SK-N-SH (cell line): ENCODE results near the gene CUBN. TPM values are rescaled to one million over a fixed set of nuclear protein-coding genes. Genes with fewer than 3 reads are reported as not detected.

Experiments
- CTCF ChIA-PET: fragments of 300-600, 350-600 bp; formaldehyde crosslinking; extraction: SDS; loops from one replicate; lab custom pipeline; 2021; lab: Yijun Ruan, JAX
- POLR2A ChIA-PET: fragments of 350-600 bp; sonication (Branson Sonifier 250); formaldehyde crosslinking; extraction: SDS; loops from one replicate; lab custom pipeline; 2020; ENCODE audit warnings: antibody characterized with exemption, inconsistent platforms; lab: Yijun Ruan, JAX
- DNase-seq: peaks from one replicate; pipeline ENCODE4 v3.0.0; 2012
- H2AFZ ChIP-seq: fragments of 200-600 bp; sonication (generic); 2 replicates; pipeline ENCODE4 v1.8.1; 2016; ENCODE audit warnings: antibody characterized with exemption, mild to moderate bottlenecking, low read depth
- H3F3A ChIP-seq: fragments of 200-600 bp; sonication (generic); replicated peaks from 2 replicates; pipeline ENCODE3; 2016; ENCODE audit warnings: antibody characterized with exemption, mild to moderate bottlenecking; ENCODE audit not compliant: insufficient read depth
- H3K27ac ChIP-seq, 2 experiments: fragments of 200-500 bp in 1 of 2; fragments of 200-600 bp in 1 of 2; sonication (Bioruptor generic) in 1 of 2; sonication (generic), shearing (Covaris generic) in 1 of 2; 2 replicates each; pipeline versions ENCODE4 v1.5.1 to v1.6.1; 2014 to 2016; ENCODE audit warnings: low read depth in 2 of 2, inconsistent platforms in 1 of 2, low read length in 1 of 2, mild to moderate bottlenecking in 1 of 2, mixed read lengths in 1 of 2
- H3K27me3 ChIP-seq: fragments of 200-600 bp; sonication (generic), shearing (Covaris generic); 2 replicates; pipeline ENCODE4 v1.6.1; 2016; ENCODE audit warnings: mixed run types; ENCODE audit not compliant: insufficient read depth
- H3K36me3 ChIP-seq, 2 experiments: fragments of 200-500 bp in 1 of 2; fragments of 200-600 bp in 1 of 2; sonication (Bioruptor generic) in 1 of 2; sonication (generic) in 1 of 2; replicated peaks in 1 of 2; 2 replicates each; pipeline versions ENCODE3 to v1.5.1; 2014 to 2016; ENCODE audit warnings: low read length in 1 of 2, mild to moderate bottlenecking in 1 of 2; ENCODE audit not compliant: insufficient read depth in 2 of 2, control insufficient read depth in 1 of 2
- H3K4me1 ChIP-seq, 2 experiments: fragments of 200-500 bp in 1 of 2; fragments of 200-600 bp in 1 of 2; sonication (Bioruptor generic) in 1 of 2; sonication (generic), shearing (Covaris generic) in 1 of 2; 2 replicates each; pipeline versions ENCODE4 v1.5.1 to v1.6.1; 2014 to 2016; ENCODE audit warnings: low read depth in 1 of 2, low read length in 1 of 2, mixed run types in 1 of 2; ENCODE audit not compliant: insufficient read depth in 2 of 2, control insufficient read depth in 1 of 2
- H3K4me2 ChIP-seq: fragments of 200-600 bp; sonication (generic), shearing (Covaris generic); 2 replicates; pipeline ENCODE4 v1.6.1; 2017; ENCODE audit warnings: mixed run types
- H3K4me3 ChIP-seq, 2 experiments: fragments of 200-500 bp in 1 of 2; fragments of 200-600 bp in 1 of 2; sonication (Bioruptor generic) in 1 of 2; sonication (generic), shearing (Covaris generic) in 1 of 2; 2 replicates each; pipeline versions ENCODE4 v1.5.1 to v1.8.1; 2014 to 2016; ENCODE audit warnings: low read depth in 2 of 2, inconsistent platforms in 1 of 2, low read length in 1 of 2, mild to moderate bottlenecking in 1 of 2, mixed read lengths in 1 of 2, moderate library complexity in 1 of 2
- H3K79me2 ChIP-seq: fragments of 200-600 bp; sonication (generic); 2 replicates; pipeline ENCODE4 v1.8.1; 2017; ENCODE audit warnings: mild to moderate bottlenecking; ENCODE audit not compliant: insufficient read depth
- H3K9ac ChIP-seq: fragments of 200-600 bp; sonication (generic); 2 replicates; pipeline ENCODE4 v1.6.1; 2017; ENCODE audit warnings: mixed run types
- H3K9me2 ChIP-seq: fragments of 200-600 bp; sonication (generic); 2 replicates; pipeline ENCODE4 v1.6.1; 2017; ENCODE audit warnings: mixed run types
- H3K9me3 ChIP-seq: fragments of 200-600 bp; sonication (generic); 2 replicates; pipeline ENCODE4 v1.6.1; 2017; ENCODE audit warnings: mixed run types, mild to moderate bottlenecking, moderate library complexity
- H4K20me1 ChIP-seq: fragments of 200-600 bp; sonication (generic); 2 replicates; pipeline ENCODE4 v1.6.1; 2017; ENCODE audit warnings: mild to moderate bottlenecking, mixed run types; ENCODE audit not compliant: insufficient read depth
- EZH2phosphoT487 ChIP-seq: fragments of 200-600 bp; sonication (generic); IDR thresholded peaks from 2 replicates; pipeline ENCODE4 v1.6.1; 2017; ENCODE audit warnings: low read depth, mixed run types, mild to moderate bottlenecking, antibody characterized with exemption, moderate library complexity, borderline replicate concordance
- GABPA ChIP-seq: IDR thresholded peaks from 2 replicates; pipeline ENCODE4 v1.4.0; 2012; ENCODE audit warnings: low read depth, mild to moderate bottlenecking
- ZBTB33 ChIP-seq: IDR thresholded peaks from 2 replicates; pipeline ENCODE4 v1.4.0; 2012; ENCODE audit warnings: low read depth, borderline replicate concordance
- WGBS: methylation state at CpG from one replicate; pipeline ENCODE4 v1.1.6; 2017; ENCODE audit warnings: low lambda C conversion rate; 5-methylcytosine and 5-hydroxymethylcytosine counted together
- polyA plus RNA-seq, 3 experiments: library from polyadenylated mRNA; depleted of rRNA; stranded (reverse); fragments of >200 nt; gene quantifications; 2 replicates each; pipeline ENCODE4 v1.2.3, GENCODE V29; 2012
- TF ChIP-seq, protein P1 (sequence below): fragments of 200-600 bp; sonication (generic); IDR thresholded peaks from 2 replicates; pipeline ENCODE4 v1.6.1; 2017; ENCODE audit warnings: antibody characterized with exemption, mild to moderate bottlenecking, moderate library complexity

Gene CUBN
- polyA plus RNA-seq, 1 of the 3 experiments (the other 2 are of a cell fraction) = 2.4 TPM

- Histone ChIP-seq H3K27ac (no peak overlapping the region), H3K9me2 (no peaks in the 10 kb centered on the region), H3K9me3 (no peaks in the 10 kb centered on the region), H3K4me2 (no peak overlapping the region), H3K27me3 (no peaks in the 10 kb centered on the region), H3K79me2 (no peaks in the 10 kb centered on the region), H3K9ac (no peak overlapping the region), H2AFZ (no peak overlapping the region), H3F3A (peaks cover 20% of the 10 kb centered on the region), H3K4me3 (no peak overlapping the region), H3K36me3 (no peaks in the 10 kb centered on the region), H3K4me1 (peaks cover 0 to 4% of the 10 kb centered on the region in 2 experiments; a peak in 2 of 4 replicates), H4K20me1 (no peaks in the 10 kb centered on the region)
- 90% methylated on average over 6 of the region's 6 CpGs for WGBS
- no peak for DNase-seq
- CTCF ChIA-PET = no interaction called here
- TF ChIP-seq ZBTB33 = no peak
- TF ChIP-seq, protein P1, sequence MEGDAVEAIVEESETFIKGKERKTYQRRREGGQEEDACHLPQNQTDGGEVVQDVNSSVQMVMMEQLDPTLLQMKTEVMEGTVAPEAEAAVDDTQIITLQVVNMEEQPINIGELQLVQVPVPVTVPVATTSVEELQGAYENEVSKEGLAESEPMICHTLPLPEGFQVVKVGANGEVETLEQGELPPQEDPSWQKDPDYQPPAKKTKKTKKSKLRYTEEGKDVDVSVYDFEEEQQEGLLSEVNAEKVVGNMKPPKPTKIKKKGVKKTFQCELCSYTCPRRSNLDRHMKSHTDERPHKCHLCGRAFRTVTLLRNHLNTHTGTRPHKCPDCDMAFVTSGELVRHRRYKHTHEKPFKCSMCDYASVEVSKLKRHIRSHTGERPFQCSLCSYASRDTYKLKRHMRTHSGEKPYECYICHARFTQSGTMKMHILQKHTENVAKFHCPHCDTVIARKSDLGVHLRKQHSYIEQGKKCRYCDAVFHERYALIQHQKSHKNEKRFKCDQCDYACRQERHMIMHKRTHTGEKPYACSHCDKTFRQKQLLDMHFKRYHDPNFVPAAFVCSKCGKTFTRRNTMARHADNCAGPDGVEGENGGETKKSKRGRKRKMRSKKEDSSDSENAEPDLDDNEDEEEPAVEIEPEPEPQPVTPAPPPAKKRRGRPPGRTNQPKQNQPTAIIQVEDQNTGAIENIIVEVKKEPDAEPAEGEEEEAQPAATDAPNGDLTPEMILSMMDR = peak; percentile 24; the same call in 1 of the 2 replicates
- TF ChIP-seq GABPA = no peak
- POLR2A ChIA-PET = no interaction called here
Measured at GRCh38 chr10:16916496-16916895, 213.1 kb downstream of the CUBN start.

DNA sequence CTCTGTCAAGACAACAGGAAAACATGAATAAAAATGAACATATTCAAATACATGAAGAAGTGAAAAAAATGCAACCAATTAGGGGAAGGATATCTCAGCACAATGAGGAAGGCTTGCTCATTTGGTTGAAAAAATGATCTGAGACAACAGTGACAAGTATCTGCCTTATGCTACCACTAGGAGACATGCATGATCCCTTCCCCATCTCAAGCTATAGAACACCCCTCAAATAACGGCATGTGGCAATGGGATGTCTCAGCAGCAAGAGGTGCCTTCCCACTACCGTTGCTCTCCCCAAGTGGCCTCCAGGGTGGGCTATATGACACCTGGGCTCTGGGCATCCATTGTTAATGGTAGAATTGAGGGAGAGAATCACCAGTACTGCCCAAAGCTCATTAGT is 214.3 kb downstream of the CUBN start:
- no peaks in the 10 kb centered on the region for H3K27me3 ChIP-seq
- peaks cover 1 to 4% of the 10 kb centered on the region in 2 experiments; a peak in 3 of 4 replicates for H3K4me1 ChIP-seq
- no peak overlapping the region for H3K9ac ChIP-seq
- no peak overlapping the region for H3K4me3 ChIP-seq
- peaks cover 20% of the 10 kb centered on the region for H3F3A ChIP-seq
- no peaks in the 10 kb centered on the region for H4K20me1 ChIP-seq
- no peak overlapping the region for H2AFZ ChIP-seq
- ChIA-PET CTCF (no interaction called here), POLR2A (no interaction called here)
- no peak overlapping the region for H3K27ac ChIP-seq
- TF ChIP-seq EZH2phosphoT487 = no peak
- TF ChIP-seq, protein P1 = 0 out of 2 replicates have a peak, but pooled peaks have one; percentile 8
- H3K4me2 ChIP-seq = no peak overlapping the region
- no peak for DNase-seq
- no peaks in the 10 kb centered on the region for H3K9me3 ChIP-seq
- WGBS = 68% methylated on average over 2 of the region's 2 CpGs
- no peaks in the 10 kb centered on the region for H3K79me2 ChIP-seq
- no peaks in the 10 kb centered on the region for H3K9me2 ChIP-seq
- H3K36me3 ChIP-seq = no peaks in the 10 kb centered on the region
